GM19397 (cell line): ENCODE results near the gene COL6A3.

Experiments
- ATAC-seq: cut with Tn5 transposase; IDR thresholded peaks from one replicate; pipeline ENCODE4 v1.9.1; 2021; ENCODE audit warnings: mild to moderate bottlenecking, moderate library complexity; ENCODE audit not compliant: unreplicated experiment

The COL6A3 gene

DNA sequence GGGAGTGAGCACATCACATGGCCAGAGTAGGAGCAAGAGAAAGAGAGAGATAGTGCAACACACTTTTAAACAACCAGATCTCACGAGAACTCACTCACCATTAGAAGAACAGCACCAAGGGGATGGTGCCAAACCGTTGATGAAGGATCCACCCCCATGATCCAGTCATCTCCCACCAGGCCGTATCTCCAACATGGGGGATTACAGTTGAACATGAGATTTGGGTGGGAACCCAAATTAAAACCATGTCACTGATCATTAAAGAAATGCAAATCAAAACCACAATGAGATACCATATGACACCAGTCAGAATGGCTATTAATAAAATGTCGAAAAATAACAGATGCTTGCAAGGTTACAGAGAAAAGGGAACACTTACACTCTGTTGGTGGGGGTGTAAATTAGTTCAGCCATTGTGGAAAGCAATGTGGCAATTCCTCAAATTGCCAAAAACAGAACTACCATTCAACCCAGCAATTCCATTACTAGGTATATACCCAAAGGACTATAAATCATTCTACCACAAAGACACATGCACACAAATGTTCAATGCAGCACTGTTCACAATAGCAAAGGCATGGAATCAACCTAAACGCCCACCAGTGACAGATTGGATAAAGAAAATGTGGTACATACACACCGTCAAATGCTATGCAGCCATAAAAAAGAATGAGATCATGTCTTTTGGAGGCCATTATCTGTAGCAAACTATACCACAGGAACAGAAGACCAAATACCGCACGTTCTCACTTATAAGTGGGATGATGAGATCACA, 137.1 kb downstream of the COL6A3 start:
- ATAC-seq, result no peak
